HG02642 (cell line): ENCODE results near the gene SNUPN.
"Not testable (repeated sequence)": the region's sequence is repeated elsewhere in the genome, so short reads cannot be mapped to it uniquely, and the experiment has no call there.

Experiments used
- ATAC-seq: cut with Tn5 transposase; IDR thresholded peaks from one replicate; pipeline ENCODE4 v1.9.1; 2021; ENCODE audit warnings: mild to moderate bottlenecking; ENCODE audit not compliant: unreplicated experiment, poor library complexity

The SNUPN gene

DNA sequence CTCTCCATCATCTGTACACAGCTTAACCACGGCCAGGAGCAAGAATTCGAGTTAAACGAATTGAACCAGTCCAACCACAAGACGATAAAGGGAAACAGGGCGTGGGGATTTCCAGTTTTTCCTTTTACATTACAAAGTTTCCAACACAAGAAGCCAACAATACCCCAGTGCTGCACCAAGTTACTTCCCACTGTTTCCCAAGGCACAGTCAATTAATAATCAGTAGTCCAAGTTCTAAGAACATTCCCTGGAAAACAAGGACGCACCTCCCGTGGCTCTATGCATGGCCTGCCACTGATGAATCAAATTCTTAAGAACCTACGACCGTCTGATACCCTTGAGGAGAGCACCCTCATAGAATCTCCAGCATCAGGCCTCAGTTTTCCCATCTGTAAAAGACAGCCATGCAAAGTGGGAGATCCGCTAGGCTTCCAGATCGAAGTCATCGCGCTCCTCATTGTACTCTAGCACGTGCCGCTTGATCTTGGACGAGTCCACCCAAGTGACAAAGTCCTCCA is 13.7 kb upstream of the SNUPN start:
- no peak for ATAC-seq

DNA sequence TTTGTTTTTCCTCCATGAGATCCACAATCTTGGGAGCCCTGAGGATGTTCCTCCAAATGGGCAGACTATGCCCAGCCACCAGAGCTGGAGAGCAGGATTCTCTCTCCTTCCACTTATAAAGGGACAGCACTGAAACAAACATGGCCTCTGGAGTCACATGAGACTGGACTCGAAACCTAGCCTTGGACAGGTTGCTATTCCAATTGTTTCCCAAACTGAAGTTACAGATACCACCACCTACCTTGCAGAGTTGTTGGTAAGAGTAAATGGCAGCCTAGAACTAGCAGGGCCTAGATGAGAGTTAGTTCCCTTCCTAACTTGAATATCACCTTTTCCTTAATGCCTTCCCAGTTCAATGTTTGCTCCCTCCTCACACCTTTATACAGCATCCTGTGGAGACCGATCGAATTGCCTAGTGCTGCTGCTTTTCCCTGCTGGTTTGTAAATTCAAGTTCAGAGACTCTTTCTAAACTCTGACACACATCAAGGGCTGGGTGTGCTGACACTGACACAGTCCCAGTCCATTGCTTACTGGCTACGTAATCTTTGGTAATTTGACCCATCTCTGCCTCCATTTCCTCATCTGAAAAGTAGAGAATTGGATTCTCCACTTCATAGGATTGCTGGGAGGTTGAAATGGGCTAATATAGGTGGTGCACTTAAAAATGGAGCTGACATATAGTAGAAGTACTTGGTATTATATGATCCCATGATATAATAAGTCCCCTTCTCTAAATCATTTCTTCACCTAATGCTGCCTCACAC is 11.9 kb upstream of the SNUPN start:
- ATAC-seq, result no peak

DNA sequence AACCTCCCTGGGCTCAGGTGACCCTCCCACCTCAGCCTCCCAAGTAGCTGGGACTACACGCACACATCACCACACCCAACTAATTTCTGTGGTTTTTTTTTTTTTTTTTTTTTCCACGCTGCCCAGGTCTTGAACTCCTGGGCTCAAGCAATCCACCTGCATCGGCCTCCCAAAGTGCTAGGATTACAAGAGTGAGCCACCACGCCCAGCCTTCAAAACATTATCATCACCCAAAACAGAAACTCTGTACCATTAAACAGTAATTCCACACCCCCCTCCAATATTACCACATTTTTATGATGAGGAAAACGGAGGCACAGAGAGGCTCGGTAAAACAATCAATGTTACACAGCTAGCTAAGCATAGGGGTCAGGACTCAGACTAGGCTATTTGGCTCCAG is 10.5 kb upstream of the SNUPN start:
- no peak for ATAC-seq

DNA sequence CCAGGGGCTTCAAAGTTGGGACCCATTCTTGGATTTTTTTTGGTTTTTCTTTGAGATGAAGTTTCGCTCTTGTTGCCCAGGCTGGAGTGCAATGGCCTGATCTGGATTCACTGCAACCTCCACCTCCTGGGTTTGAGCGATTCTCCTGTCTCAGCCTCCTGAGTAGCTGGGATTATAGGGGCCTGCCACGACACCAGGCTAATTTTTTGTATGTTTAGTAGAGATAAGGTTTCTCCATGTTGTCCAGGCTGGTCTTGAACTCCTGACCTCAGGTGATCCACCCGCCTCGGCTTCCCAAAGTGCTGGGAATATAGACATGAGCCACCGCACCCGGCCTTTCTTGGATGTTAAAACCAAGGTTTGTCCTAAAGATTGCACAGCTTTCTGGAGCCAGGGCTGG is 8.4 kb upstream of the SNUPN start:
- not testable (repeated sequence) for ATAC-seq

DNA sequence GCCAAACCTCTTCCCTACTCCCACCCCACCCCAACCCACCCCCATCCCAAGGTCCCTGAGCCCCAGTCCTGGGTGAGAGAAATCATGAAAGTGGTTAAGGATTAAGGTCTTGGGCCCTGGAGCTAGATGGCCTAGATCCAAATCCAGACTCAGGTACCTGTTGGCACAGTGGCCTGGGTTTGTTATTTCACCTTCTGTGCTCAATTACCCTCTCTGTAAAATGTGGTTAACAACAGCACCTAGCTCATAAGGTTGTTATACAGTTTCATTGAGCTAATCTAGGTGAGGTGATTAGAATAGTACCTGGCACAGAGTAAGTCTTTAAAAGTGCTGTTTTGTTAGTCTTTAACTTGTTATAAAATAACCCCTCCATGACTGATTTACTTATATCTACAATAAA is 6.4 kb upstream of the SNUPN start:
- no peak for ATAC-seq

DNA sequence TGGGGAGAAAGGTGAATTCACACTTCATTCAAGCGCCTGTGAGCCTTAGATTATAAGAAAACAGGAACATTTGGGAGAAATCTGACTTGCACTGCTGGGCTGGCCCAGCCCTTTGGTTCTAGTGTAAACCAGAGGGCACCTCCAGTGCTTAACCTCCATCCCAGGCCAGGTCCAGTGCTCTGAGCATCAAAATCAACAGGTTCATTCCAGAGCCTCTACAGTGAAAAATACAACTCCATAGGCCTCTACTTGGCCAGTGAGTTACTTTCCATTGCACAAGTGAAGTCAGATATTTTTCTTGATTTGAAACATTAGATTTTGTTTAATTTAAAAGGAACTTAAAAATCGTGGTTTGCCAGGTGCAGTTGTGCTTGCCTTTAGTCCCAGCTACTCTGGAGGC is 3.0 kb downstream of the SNUPN start:
- no peak for ATAC-seq

DNA sequence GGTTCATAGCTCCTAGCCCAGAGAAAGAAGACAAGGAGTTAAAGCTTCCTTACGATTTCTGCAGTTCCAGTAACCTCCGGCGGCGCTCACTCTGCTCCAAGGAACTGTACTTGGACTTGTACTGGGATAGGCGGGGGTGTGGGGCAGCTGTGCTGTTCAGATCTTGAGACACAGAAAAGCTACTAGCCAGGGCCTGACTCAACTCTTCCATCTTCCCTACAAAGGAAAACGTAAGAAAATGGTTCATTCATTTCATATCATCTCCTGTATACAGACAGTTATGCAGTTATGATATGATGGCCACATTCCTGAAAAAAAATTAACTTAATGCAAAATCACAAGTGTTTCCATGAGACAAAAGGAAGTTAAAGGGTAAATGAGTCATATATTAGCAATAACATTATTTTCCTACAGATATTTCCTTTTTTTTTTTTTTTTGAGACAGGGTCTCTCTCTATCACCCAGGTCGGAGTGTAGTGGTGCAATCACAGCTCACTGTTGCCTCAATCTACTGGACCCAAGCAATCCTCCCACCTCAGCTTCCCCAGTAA is 4.6 kb downstream of the SNUPN start:
- ATAC-seq, result no peak

DNA sequence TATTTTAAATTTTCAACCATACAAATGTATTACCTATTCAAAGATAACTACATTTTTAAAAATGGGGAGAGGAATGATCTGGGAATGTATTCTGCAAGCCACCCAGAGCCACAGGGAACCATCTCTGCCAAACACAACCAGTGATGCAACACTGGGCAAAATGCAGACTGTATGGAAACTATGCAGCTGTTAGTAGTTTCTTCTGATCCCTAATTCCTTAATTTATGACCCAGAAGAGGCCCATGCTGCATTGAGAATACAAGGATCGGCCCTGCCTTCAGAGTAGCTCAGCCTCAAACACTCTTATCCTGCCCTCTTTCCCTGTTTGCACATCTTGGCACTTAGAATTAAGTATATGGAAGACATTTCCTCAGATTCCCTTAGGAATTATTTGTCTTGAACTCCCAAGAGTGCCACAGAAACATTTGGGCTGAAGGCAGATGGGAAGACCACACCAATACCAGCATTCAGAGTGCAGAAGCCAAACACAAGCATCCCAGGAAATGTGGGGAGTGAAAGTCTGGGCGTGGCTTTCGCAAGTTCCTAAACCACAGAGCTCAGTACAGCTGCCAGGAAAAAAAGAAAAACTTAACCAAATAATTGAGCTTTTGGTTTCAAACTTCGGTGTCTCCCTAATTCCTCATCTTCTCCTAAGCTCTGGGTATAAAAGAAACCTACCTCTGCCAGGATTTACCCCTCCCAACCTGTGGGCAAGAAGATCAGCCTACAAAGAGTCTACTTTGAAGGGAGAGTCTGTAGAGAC is 5.3 kb downstream of the SNUPN start:
- no peak for ATAC-seq

DNA sequence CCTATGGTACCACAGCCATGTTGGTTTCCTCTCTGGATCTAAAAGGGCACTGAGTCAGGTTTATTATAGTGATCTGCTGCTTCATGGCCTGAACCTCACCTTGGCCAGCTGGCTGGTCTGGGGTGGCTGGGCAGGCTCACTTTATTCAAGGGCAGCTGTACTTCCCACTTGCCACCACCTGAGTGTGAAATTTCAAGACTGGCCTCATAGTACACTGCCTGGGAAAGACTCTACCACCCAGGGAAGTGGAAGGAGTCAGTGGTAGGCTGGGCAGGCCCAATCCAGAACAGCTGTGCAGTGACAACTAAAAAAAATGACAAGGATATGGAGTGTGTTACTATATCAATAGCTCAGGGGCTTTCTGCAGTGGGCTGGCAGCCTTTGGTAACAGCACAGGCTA is 8.8 kb downstream of the SNUPN start:
- no peak for ATAC-seq

DNA sequence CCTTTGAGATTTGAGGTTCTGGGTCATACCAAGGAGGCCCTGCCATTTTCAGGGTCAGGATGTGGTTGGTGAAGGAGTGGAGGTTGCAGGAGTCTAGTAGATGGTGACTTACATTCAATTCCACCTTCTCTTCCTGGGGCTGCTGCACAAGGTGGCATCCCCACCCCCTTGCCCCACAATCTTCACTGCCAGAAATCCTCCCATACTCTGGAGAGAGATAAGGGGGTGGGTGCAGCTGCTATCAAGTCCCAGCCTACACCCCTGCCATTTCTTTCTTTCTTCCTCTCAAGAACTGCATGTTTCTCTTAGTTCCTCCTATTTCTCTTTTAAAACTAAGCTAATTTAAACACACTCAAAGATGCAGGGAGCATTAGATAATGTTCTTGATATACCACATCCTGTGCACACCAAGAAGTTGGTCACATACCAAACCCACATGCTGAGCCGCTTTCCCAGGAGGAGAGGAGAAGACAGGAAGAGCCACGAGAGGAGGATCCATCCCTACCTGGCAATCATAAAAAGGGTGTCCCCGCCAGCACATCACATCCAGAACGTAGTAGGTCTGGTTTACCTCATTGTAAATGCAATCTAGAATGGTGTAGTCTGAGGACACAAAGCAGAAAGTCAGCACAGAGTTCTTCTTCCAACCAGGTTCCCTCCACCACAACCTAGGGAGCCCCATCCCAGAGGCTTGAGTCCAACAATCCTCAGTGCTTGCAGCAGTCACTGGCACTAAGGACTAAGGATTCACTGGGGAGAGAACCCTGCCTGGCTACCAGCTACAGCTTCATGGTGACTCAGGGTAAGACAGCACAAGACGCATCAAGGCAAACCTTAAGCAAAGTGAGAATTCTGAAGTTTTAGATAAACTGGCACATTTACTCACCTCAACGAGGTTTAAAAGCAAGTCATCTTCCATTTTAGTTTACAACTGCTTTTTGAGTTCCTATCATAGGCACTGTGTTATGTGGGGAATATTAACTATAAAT is 18.5 kb downstream of the SNUPN start:
- no peak for ATAC-seq

DNA sequence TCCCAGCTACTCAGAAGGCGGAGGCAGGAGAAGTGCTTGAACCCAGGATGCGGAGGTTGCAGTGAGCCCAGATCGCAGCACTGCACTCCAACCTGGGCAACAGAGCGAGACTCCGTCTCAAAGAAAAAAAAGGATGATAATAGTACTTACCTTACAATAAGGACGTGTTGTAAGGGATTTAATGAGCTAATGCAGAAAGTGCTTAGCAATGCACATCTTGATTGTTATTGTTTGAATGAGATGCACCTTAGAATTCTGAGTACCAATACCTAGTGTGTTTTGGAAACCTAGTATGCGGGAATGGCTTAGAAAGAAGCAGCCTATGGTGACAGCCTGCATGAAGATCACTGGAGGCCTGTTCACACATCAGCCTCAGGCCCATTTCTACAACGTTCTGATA is 19.5 kb downstream of the SNUPN start:
- no peak for ATAC-seq

DNA sequence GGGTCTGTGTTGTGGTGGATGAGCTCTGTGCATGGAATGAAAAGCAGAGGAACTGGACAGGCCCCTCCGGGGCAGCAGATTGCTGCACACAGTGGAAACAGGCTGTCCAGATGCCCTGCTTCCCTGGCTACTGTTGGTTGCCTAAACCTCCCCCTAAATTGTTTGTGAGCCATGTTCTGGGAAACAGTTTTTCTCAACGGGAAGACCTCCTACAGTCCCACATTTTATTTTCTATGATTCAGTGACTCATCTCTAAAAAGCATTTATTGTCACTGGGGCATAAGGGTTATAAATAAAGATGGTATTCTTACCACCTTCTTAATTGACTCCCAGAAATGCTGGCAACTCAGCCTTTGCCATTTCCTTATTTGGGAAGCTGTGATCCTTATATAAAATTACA is 26.1 kb downstream of the SNUPN start:
- no peak for ATAC-seq

DNA sequence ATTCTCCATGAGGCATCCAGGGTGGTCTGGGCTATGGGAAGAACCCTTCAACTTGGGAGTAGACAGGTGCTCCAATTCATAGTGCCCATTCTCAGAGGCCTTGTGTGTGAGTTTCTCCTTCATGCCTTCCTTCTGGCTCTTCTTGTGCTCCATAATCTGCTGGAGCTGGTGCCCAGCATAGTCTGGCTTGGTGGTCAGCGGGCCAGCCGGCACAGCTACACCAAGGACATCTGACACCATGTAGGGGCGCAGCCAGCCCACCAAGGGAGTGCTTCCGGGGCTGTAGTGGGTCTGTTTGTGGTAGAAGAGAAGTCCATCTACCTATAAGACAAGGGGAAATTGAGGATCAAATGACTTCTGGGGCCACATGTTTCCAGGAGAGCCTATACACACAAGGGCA is 27.2 kb downstream of the SNUPN start:
- no peak for ATAC-seq

DNA sequence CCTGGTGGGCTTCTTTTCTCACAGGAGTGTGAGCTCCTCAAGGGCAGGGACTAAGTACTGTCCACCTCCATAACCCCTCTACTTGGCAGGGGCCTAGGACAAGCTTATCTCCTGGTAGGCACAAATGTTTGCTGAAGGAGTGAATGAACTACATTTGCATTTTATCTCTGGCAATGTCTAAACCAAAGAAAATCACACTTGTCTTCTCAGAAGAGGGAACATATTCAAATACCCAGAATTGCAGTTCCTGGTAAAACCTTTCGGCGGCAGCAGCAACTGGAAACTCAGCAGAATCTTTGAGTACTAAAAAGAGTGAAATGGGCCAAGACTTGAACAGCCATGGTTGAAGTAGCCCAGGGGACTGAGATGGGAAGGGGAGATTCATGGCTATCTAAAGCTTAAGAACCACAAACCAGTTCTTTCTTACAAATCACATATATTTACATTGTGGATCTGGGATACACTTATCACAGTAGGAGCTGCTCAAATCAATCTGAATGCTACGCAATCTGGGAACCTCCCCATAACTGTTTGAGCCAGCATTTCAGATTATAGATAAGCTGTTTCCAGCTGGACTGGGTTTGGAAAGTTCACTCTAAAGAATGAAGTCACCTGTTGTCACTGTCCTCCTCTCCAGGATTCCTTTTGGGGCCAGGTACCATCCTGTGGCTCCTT is 27.7 kb downstream of the SNUPN start:
- no peak for ATAC-seq

DNA sequence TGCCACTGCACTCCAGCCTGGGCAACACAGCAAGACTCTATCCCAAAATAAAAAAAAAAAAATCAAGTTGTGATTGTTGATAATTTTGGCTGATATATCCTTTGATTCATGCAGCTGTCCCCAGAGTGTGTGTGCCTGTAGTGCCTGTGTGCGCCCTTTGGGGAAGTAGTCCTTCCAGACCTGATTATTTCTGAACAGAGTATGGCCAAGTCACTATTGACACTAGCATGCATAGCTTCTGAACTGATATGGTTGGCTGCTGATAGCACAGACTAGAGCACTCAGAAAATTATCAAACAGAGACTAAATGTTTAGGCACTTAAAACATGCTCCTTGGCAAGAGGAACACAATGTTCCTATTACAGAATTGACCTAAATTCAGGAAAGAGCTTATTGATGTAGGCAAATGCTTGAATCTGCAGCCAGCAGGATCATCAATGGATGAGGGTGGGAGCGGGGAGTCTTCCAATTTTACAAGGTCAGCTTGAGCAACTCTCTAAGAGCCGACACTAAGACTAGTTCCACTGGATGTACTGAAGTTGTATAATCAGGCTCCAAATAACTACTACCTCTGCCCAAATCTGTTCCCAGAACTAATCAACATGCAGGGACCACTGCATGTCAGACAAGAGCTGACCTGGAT is 28.7 kb downstream of the SNUPN start:
- ATAC-seq, result no peak

DNA sequence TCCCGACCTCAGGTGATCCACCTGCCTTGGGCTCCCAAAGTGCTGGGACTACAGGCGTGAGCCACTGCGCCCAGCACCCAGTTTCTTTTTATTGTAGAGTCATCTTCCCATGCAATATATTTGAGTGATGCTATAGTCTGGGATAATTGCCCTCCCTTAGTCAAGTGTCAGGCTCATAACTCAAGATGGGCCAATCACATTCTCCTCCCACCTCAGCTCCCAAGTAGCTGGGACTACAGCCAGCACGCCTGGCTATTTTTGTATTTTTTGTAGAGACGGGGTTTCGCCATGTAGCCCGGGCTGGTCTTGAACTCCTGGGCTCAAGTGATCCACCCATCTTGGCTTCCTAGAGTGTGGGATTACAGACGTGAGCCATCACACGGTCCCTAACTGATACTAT is 31.2 kb downstream of the SNUPN start:
- ATAC-seq, result no peak

DNA sequence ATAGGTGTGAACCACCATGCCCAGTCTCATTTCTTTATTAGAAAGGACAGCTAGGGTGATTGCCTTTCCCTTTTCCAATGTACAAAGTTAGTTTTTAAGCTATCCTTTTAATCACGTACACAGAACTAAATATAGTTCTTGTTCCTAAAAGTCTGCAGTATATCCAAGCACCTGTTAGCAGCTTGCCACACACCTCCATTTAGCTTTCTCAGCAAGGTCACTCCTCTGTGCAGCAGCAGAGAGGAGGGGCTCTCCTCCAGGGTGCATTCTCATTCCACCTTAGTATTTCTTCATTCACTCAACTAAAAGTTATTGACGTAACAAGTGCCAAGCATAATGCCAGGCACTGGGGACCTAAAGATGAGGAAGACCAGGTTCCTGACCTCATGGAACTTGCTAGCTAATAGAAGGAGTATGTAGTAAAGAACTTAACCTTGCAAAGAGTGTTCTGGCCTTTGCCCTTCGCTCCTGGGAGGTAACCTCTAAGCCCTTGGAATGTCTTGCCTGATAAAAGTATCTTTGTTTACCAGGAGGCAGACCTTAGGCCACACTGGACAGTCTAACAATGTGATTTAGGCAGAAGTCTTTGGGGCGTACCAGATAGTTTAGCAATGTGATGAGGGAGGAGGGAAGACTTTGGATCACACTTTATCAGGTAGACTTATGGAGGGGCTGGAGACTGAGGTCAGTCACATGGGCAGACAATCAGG is 33.7 kb downstream of the SNUPN start:
- no peak for ATAC-seq

DNA sequence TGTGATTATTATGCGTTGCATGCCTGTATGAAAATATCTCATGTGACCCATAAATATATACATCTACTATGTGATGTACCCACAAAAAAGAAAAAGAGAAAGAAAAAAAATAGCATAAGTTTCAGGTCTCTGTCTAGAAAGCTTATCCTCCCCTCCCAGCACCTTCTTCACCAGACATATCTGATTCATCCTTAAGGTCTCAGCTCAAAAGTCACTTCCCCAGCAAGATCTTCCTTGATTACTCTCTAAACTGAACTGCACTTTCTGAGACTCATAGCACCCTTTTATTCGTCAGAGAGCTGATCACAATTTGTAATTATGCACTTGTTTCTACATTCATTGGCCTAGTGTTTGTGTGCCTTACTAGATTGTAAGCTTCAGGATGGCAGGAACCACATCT is 35.3 kb downstream of the SNUPN start:
- ATAC-seq, result no peak

DNA sequence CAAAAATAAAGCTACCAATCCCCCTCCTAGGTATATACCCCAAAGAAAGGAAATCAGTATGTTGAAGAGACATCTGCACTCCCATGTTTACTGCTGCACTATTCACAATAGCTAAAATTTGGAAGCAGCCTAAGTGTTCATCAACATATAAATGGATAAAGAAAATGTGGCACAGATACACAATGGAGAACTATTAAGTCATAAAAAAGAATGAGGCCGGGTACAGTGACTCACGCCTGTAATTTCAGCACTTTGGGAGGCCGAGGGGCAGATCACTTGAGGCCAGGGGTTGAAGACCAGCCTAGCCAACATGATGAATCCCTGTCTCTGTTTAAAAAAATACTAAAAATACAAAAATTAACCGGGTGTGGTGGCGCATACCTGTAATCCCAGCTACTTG is 36.5 kb downstream of the SNUPN start:
- ATAC-seq, result no peak
